ENCODE measurements around the gene SLC9A8. TPM values are rescaled to one million over a fixed set of nuclear protein-coding genes. Genes with fewer than 3 reads are reported as not detected.

Gene SLC9A8
- polyA plus RNA-seq, 1 donor from 2014 or later: 6.7 TPM

GRCh38 chr20:49889001-49889934 lies 76.6 kb downstream of the SLC9A8 start:
- Histone ChIP-seq H3K27me3 (ENCODE audit: insufficient read depth, low read depth, low read length) (no peaks in the 10 kb centered on the region), H3K9me2 (ENCODE audit: insufficient read depth, low read length) (no peaks in the 10 kb centered on the region), H2AFZ (ENCODE audit: low read depth, low read length) (no peak overlapping the region), H4K20me1 (ENCODE audit: insufficient read depth) (no peaks in the 10 kb centered on the region), H3K27ac (ENCODE audit: low read length) (no peak overlapping the region), H3K79me2 (replicated peaks; ENCODE audit: insufficient read depth, low read length) (no peaks in the 10 kb centered on the region), H3K9ac (ENCODE audit: low read length) (peak overlapping the region; percentile 24), H3K36me3 (ENCODE audit: insufficient read depth, low read length) (peaks cover 4% of the 10 kb centered on the region), H3K9me3 (ENCODE audit: low read length) (no peaks in the 10 kb centered on the region), H3K4me3 (ENCODE audit: low read length) (no peak overlapping the region), H3F3A (ENCODE audit: insufficient read depth, low read length, poor library complexity, severe bottlenecking) (no peaks in the 10 kb centered on the region), H3K4me2 (ENCODE audit: low read length) (no peak overlapping the region)
- no peak for TF ChIP-seq EP300 (conservative IDR thresholded peaks at IDR 0.05; ENCODE audit: poor library complexity, severe bottlenecking)
- no peak for TF ChIP-seq MXI1 (conservative IDR thresholded peaks at IDR 0.05; ENCODE audit: poor library complexity, severe bottlenecking)
- TF ChIP-seq, protein P1, sequence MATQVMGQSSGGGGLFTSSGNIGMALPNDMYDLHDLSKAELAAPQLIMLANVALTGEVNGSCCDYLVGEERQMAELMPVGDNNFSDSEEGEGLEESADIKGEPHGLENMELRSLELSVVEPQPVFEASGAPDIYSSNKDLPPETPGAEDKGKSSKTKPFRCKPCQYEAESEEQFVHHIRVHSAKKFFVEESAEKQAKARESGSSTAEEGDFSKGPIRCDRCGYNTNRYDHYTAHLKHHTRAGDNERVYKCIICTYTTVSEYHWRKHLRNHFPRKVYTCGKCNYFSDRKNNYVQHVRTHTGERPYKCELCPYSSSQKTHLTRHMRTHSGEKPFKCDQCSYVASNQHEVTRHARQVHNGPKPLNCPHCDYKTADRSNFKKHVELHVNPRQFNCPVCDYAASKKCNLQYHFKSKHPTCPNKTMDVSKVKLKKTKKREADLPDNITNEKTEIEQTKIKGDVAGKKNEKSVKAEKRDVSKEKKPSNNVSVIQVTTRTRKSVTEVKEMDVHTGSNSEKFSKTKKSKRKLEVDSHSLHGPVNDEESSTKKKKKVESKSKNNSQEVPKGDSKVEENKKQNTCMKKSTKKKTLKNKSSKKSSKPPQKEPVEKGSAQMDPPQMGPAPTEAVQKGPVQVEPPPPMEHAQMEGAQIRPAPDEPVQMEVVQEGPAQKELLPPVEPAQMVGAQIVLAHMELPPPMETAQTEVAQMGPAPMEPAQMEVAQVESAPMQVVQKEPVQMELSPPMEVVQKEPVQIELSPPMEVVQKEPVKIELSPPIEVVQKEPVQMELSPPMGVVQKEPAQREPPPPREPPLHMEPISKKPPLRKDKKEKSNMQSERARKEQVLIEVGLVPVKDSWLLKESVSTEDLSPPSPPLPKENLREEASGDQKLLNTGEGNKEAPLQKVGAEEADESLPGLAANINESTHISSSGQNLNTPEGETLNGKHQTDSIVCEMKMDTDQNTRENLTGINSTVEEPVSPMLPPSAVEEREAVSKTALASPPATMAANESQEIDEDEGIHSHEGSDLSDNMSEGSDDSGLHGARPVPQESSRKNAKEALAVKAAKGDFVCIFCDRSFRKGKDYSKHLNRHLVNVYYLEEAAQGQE (IDR thresholded peaks at IDR 0.05; ENCODE audit: borderline replicate concordance): no peak
- TF ChIP-seq TAF1 (IDR thresholded peaks at IDR 0.05; ENCODE audit: low read depth): no peak
- TF ChIP-seq CTCF (IDR thresholded peaks at IDR 0.05; ENCODE audit: poor library complexity, severe bottlenecking): no peak
- no peak for TF ChIP-seq SMC3 (conservative IDR thresholded peaks at IDR 0.05; ENCODE audit: poor library complexity)
- no peak for TF ChIP-seq RAD21 (conservative IDR thresholded peaks at IDR 0.05)

GRCh38 chr20:49889935-49890333 lies 77.3 kb downstream of the SLC9A8 start:
- H3K27me3 ChIP-seq (ENCODE audit: insufficient read depth, low read depth, low read length): no peaks in the 10 kb centered on the region
- no peak overlapping the region for H3K4me2 ChIP-seq (ENCODE audit: low read length)
- H3K36me3 ChIP-seq (ENCODE audit: insufficient read depth, low read length): peaks cover under 1% of the 10 kb centered on the region
- H3F3A ChIP-seq (ENCODE audit: insufficient read depth, low read length, poor library complexity, severe bottlenecking): no peaks in the 10 kb centered on the region
- H3K4me3 ChIP-seq (ENCODE audit: low read length): no peak overlapping the region
- no peak overlapping the region for H3K9ac ChIP-seq (ENCODE audit: low read length)
- no peaks in the 10 kb centered on the region for H3K9me3 ChIP-seq (ENCODE audit: low read length)
- no peak overlapping the region for H3K27ac ChIP-seq (ENCODE audit: low read length)
- no peaks in the 10 kb centered on the region for H4K20me1 ChIP-seq (ENCODE audit: insufficient read depth)
- H3K79me2 ChIP-seq (replicated peaks; ENCODE audit: insufficient read depth, low read length): no peaks in the 10 kb centered on the region
- TF ChIP-seq MXI1 (conservative IDR thresholded peaks at IDR 0.05; ENCODE audit: poor library complexity, severe bottlenecking) (no peak), CTCF (IDR thresholded peaks at IDR 0.05; ENCODE audit: poor library complexity, severe bottlenecking) (peak; percentile 23), SMC3 (conservative IDR thresholded peaks at IDR 0.05; ENCODE audit: poor library complexity) (no peak), POLR2AphosphoS5 (IDR thresholded peaks at IDR 0.05) (no peak)
- no peak overlapping the region for H2AFZ ChIP-seq (ENCODE audit: low read depth, low read length)
- no peaks in the 10 kb centered on the region for H3K9me2 ChIP-seq (ENCODE audit: insufficient read depth, low read length)

Measured in neural cell (in vitro differentiated cells).